ENCODE data around the gene MMP20.

MMP20 gene

DNA sequence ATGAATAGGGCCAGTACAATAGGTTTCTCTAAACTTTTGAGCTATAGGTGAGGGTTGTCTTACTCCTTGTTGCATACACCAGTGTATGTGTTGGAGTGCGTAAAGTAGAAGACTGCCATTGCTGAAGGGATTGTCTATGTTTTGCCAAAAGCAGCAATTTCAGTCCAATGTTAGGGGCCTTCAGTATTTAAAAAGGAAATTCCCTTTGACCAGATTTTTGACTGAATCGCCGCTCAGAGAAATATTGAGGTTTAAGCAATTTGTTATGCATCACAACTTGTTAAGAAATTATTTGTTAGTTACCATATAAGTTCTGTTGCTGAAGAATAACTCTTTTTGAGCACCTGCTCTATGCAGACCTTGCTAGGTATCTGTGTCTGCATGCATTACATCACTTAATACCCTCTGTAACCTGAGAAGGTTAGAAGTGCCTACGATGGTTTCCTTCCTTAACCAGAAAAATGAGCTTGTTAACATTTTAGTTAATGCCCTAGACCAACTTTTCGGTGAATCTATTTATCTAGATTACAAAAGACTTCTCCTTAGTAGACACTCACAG lies 33.9 kb downstream of the MMP20 start:
- Histone ChIP-seq H3K4me2 (ENCODE audit: low read length, poor library complexity, severe bottlenecking) (no peak overlapping the region), H2BK15ac (ENCODE audit: low read depth, poor library complexity, severe bottlenecking) (no peak overlapping the region), H3K9me3 (ENCODE audit: control insufficient read depth, low read length) (peaks cover 8% of the 10 kb centered on the region), H2BK12ac (ENCODE audit: low read length in 2 of 2) (no peak overlapping the region), H3K27ac (ENCODE audit: low read length, poor library complexity, severe bottlenecking) (no peak overlapping the region), H3K79me1 (replicated peaks; ENCODE audit: low read length, poor library complexity, severe bottlenecking) (no peaks in the 10 kb centered on the region), H3K36me3 (ENCODE audit: control insufficient read depth in 1 of 2, insufficient read depth in 2 of 2, low read depth in 1 of 2, low read length in 2 of 2) (no peaks in the 10 kb centered on the region), H2BK5ac (ENCODE audit: low read depth, low read length, poor library complexity, severe bottlenecking) (no peak overlapping the region), H4K91ac (ENCODE audit: low read length) (no peak overlapping the region), H3K9ac (ENCODE audit: low read length) (no peak overlapping the region), H3K23ac (ENCODE audit: low read length in 2 of 2) (no peak overlapping the region), H2AFZ (ENCODE audit: low read depth, low read length) (no peak overlapping the region), H3K18ac (ENCODE audit: low read depth in 1 of 2, low read length in 2 of 2) (no peak overlapping the region), H3K14ac (ENCODE audit: low read length in 2 of 2) (no peak overlapping the region), H3K4ac (ENCODE audit: low read depth in 1 of 2, low read length in 2 of 2) (no peak overlapping the region), H3K4me3 (ENCODE audit: insufficient read depth in 1 of 2, low read depth in 1 of 2, low read length in 2 of 2) (no peak overlapping the region), H3K4me1 (ENCODE audit: control insufficient read depth, insufficient read depth, low read depth, low read length) (no peaks in the 10 kb centered on the region), H4K8ac (ENCODE audit: low read length) (no peak overlapping the region), H3K27me3 (ENCODE audit: control insufficient read depth in 1 of 2, insufficient read depth in 1 of 2, low read length in 2 of 2) (no peaks in the 10 kb centered on the region), H2BK120ac (ENCODE audit: low read depth, low read length) (no peak overlapping the region), H2AK5ac (ENCODE audit: low read length, severe bottlenecking) (no peak overlapping the region)
- DNase-seq, result no peak
- 92% methylated on average over 3 of the region's 5 CpGs for WGBS

DNA sequence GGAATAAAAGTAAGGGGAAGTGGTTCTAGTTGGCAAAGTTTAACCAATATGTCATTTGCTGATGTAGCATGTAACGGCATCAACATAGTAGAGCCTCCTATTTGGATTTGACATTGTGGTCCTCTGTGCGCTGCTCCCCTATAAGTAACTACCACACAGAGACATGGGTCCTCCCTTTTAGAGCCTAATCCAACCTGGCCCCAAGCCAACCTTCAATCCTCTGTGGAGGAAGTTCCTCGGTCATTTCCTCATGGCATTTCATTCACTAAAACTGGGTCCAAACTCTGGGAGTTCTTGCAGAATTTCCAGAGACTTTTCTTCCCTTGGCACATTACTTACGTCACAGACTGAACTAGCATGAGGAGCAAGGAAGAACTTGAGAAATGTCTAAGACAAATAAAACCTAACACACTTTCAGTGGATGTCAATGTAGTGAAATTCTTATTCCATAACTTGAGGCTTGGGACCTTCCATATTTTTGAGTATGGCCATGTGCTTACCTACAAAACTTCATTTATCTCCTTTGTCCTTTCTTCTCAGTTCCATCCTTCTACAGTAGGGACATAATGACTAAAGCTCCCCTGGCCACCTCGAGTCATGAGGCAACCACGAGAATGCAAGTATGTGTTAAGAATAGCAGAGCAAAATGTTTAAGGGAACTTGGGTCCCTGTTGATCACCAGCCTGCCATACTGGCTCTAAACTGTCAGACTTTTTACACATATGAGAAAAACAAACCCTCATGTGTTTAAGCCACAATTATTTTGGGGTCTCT lies 34.7 kb downstream of the MMP20 start:
- Histone ChIP-seq H3K9me3 (ENCODE audit: control insufficient read depth, low read length) (peaks cover 8% of the 10 kb centered on the region), H3K23ac (ENCODE audit: low read length in 2 of 2) (no peak overlapping the region), H2BK15ac (ENCODE audit: low read depth, poor library complexity, severe bottlenecking) (no peak overlapping the region), H3K36me3 (ENCODE audit: control insufficient read depth in 1 of 2, insufficient read depth in 2 of 2, low read depth in 1 of 2, low read length in 2 of 2) (no peaks in the 10 kb centered on the region), H3K18ac (ENCODE audit: low read depth in 1 of 2, low read length in 2 of 2) (no peak overlapping the region), H3K27me3 (ENCODE audit: control insufficient read depth in 1 of 2, insufficient read depth in 1 of 2, low read length in 2 of 2) (no peaks in the 10 kb centered on the region), H3K4me2 (ENCODE audit: low read length, poor library complexity, severe bottlenecking) (no peak overlapping the region), H4K91ac (ENCODE audit: low read length) (no peak overlapping the region), H3K79me1 (replicated peaks; ENCODE audit: low read length, poor library complexity, severe bottlenecking) (no peaks in the 10 kb centered on the region), H2BK5ac (ENCODE audit: low read depth, low read length, poor library complexity, severe bottlenecking) (no peak overlapping the region), H2AK5ac (ENCODE audit: low read length, severe bottlenecking) (no peak overlapping the region), H3K9ac (ENCODE audit: low read length) (no peak overlapping the region), H4K8ac (ENCODE audit: low read length) (no peak overlapping the region), H2BK120ac (ENCODE audit: low read depth, low read length) (no peak overlapping the region), H2BK12ac (ENCODE audit: low read length in 2 of 2) (no peak overlapping the region), H3K4me1 (ENCODE audit: control insufficient read depth, insufficient read depth, low read depth, low read length) (no peaks in the 10 kb centered on the region), H3K4ac (ENCODE audit: low read depth in 1 of 2, low read length in 2 of 2) (no peak overlapping the region), H3K14ac (ENCODE audit: low read length in 2 of 2) (no peak overlapping the region), H3K4me3 (ENCODE audit: insufficient read depth in 1 of 2, low read depth in 1 of 2, low read length in 2 of 2) (no peak overlapping the region), H3K27ac (ENCODE audit: low read length, poor library complexity, severe bottlenecking) (no peak overlapping the region), H2AFZ (ENCODE audit: low read depth, low read length) (no peak overlapping the region)
- 100% methylated on average over 3 of the region's 6 CpGs for WGBS
- no peak for DNase-seq

DNA sequence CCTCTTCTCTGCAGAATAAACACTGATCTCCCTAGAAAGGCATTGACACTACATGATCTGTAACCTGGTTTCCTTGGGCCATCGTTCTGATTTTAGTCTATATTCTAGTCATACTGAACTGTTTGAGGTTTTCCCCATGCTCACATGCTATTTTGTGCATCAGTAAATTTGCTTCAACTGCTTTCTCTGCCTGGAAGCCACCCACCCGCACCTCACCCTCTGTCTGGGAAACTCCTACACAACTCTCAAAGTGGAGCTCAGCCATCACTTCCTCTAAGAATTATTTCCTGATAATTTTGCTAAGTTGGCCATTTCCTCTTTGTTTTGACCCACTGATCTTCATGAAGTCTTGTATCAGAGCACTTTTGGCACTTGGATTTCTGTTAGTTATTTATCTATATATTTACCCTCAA lies 36.1 kb downstream of the MMP20 start:
- Histone ChIP-seq H2BK12ac (ENCODE audit: low read length in 2 of 2) (no peak overlapping the region), H2AK5ac (ENCODE audit: low read length, severe bottlenecking) (no peak overlapping the region), H3K18ac (ENCODE audit: low read depth in 1 of 2, low read length in 2 of 2) (no peak overlapping the region), H3K4me3 (ENCODE audit: insufficient read depth in 1 of 2, low read depth in 1 of 2, low read length in 2 of 2) (no peak overlapping the region), H3K9ac (ENCODE audit: low read length) (no peak overlapping the region), H3K23ac (ENCODE audit: low read length in 2 of 2) (no peak overlapping the region), H2AFZ (ENCODE audit: low read depth, low read length) (no peak overlapping the region), H3K27me3 (ENCODE audit: control insufficient read depth in 1 of 2, insufficient read depth in 1 of 2, low read length in 2 of 2) (no peaks in the 10 kb centered on the region), H2BK120ac (ENCODE audit: low read depth, low read length) (no peak overlapping the region), H3K4ac (ENCODE audit: low read depth in 1 of 2, low read length in 2 of 2) (no peak overlapping the region), H3K4me1 (ENCODE audit: control insufficient read depth, insufficient read depth, low read depth, low read length) (no peaks in the 10 kb centered on the region), H4K91ac (ENCODE audit: low read length) (no peak overlapping the region), H4K8ac (ENCODE audit: low read length) (no peak overlapping the region), H3K27ac (ENCODE audit: low read length, poor library complexity, severe bottlenecking) (no peak overlapping the region), H3K4me2 (ENCODE audit: low read length, poor library complexity, severe bottlenecking) (no peak overlapping the region), H3K14ac (ENCODE audit: low read length in 2 of 2) (no peak overlapping the region), H2BK5ac (ENCODE audit: low read depth, low read length, poor library complexity, severe bottlenecking) (no peak overlapping the region), H2BK15ac (ENCODE audit: low read depth, poor library complexity, severe bottlenecking) (no peak overlapping the region), H3K9me3 (ENCODE audit: control insufficient read depth, low read length) (peaks cover 8% of the 10 kb centered on the region), H3K79me1 (replicated peaks; ENCODE audit: low read length, poor library complexity, severe bottlenecking) (no peaks in the 10 kb centered on the region), H3K36me3 (ENCODE audit: control insufficient read depth in 1 of 2, insufficient read depth in 2 of 2, low read depth in 1 of 2, low read length in 2 of 2) (no peaks in the 10 kb centered on the region)
- WGBS, result 98% methylated on average over 2 of the region's 2 CpGs
- DNase-seq, result no peak

DNA sequence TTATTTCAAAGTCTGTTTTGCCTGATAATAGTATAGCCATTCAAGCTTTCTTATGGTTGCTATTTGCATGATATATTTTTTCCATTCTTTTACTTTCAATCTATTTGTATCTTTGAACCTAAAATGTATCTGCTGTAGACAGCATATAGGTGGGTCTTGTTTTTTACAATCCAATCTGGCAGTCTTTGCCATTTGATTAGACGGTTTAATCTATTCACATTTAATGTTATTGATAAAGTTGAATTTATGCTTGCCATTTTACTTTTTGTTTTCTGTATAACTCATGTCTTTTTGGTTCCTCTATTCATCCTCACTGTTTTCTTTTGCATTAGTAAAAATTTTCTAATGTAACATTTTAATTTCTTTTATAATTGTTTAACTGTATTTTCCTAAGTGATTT lies 37.4 kb downstream of the MMP20 start:
- H2AK5ac ChIP-seq (ENCODE audit: low read length, severe bottlenecking), result no peak overlapping the region
- H4K91ac ChIP-seq (ENCODE audit: low read length), result no peak overlapping the region
- H2BK5ac ChIP-seq (ENCODE audit: low read depth, low read length, poor library complexity, severe bottlenecking), result no peak overlapping the region
- no peaks in the 10 kb centered on the region for H3K36me3 ChIP-seq (ENCODE audit: control insufficient read depth in 1 of 2, insufficient read depth in 2 of 2, low read depth in 1 of 2, low read length in 2 of 2)
- H3K4me1 ChIP-seq (ENCODE audit: control insufficient read depth, insufficient read depth, low read depth, low read length), result no peaks in the 10 kb centered on the region
- H3K9me3 ChIP-seq (ENCODE audit: control insufficient read depth, low read length), result peaks cover 8% of the 10 kb centered on the region
- H2BK15ac ChIP-seq (ENCODE audit: low read depth, poor library complexity, severe bottlenecking), result no peak overlapping the region
- H3K27ac ChIP-seq (ENCODE audit: low read length, poor library complexity, severe bottlenecking), result no peak overlapping the region
- H3K4me2 ChIP-seq (ENCODE audit: low read length, poor library complexity, severe bottlenecking), result no peak overlapping the region
- H3K27me3 ChIP-seq (ENCODE audit: control insufficient read depth in 1 of 2, insufficient read depth in 1 of 2, low read length in 2 of 2), result no peaks in the 10 kb centered on the region
- H2AFZ ChIP-seq (ENCODE audit: low read depth, low read length), result no peak overlapping the region
- WGBS, result no CpG with 5 or more reads among the region's 1 CpG
- no peak overlapping the region for H3K4ac ChIP-seq (ENCODE audit: low read depth in 1 of 2, low read length in 2 of 2)
- DNase-seq, result no peak
- H2BK120ac ChIP-seq (ENCODE audit: low read depth, low read length), result no peak overlapping the region
- H3K4me3 ChIP-seq (ENCODE audit: insufficient read depth in 1 of 2, low read depth in 1 of 2, low read length in 2 of 2), result no peak overlapping the region
- H3K79me1 ChIP-seq (replicated peaks; ENCODE audit: low read length, poor library complexity, severe bottlenecking), result no peaks in the 10 kb centered on the region
- no peak overlapping the region for H3K18ac ChIP-seq (ENCODE audit: low read depth in 1 of 2, low read length in 2 of 2)
- H3K14ac ChIP-seq (ENCODE audit: low read length in 2 of 2), result no peak overlapping the region
- no peak overlapping the region for H3K23ac ChIP-seq (ENCODE audit: low read length in 2 of 2)
- H3K9ac ChIP-seq (ENCODE audit: low read length), result no peak overlapping the region
- H2BK12ac ChIP-seq (ENCODE audit: low read length in 2 of 2), result no peak overlapping the region
- H4K8ac ChIP-seq (ENCODE audit: low read length), result no peak overlapping the region

Data from mesenchymal stem cell (in vitro differentiated cells and primary cell).